ENCODE results near the gene VTCN1.

The VTCN1 gene

DNA sequence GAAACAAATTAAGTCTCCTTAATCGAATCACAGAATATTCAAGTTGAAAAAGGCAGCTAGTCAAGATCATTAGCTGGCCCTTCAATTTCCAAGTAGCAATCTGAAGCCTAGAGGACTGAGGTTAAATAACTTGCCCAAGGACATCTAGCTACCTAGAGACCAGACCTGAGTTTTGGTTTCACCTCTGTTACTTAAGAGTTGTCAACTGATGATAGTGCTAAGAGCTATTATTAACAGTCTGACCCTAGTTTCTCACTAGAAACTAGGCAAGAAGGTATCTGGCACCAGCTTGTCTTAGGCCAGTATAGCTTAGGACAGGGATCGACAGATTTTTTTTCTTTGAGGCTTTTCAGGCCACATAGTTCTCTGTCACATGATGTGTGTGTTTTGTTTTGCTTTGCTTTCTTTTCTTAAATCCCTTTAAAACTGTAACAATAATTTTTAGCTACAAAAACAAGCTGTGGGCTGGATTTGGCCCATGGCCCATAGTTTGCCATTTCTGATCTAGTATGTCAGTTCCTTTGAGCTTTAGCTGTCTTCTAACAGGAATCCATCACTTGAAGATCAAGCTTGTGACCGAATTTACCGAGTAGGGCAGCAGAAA lies 112.3 kb downstream of the VTCN1 start:
- peaks cover 64% of the 10 kb centered on the region for H3K36me3 Mint-ChIP-seq (ENCODE audit: low read depth)
- H3K27me3 Mint-ChIP-seq (ENCODE audit: low read depth): no peaks in the 10 kb centered on the region
- H3K4me1 Mint-ChIP-seq (ENCODE audit: low read depth): peaks cover 7% of the 10 kb centered on the region
- no peak overlapping the region for H3K4me3 Mint-ChIP-seq
- H3K9me3 Mint-ChIP-seq: no peaks in the 10 kb centered on the region
- no peak for DNase-seq (ENCODE audit: low spot score)
- no peak overlapping the region for H3K27ac Mint-ChIP-seq

DNA sequence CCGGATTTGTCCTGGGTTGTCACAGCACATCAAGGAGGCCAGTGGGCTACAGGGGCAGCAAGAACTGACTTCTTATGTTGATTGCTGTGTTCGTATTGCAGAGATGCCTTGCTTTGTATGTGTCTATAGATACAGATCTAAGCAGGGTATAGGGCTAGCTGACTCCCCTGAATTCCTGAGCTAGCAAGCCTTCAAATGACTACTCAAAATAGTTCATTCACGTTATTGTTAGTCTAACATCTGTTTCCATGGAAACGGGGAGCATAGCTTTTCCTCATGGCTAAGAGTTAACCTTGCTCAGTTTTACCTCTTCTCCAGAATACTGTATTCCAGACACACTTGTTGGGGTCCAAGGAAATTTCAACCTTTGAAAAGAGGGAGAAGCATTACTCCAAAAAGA lies 113.3 kb downstream of the VTCN1 start:
- H3K4me3 Mint-ChIP-seq: no peak overlapping the region
- peaks cover 66% of the 10 kb centered on the region for H3K36me3 Mint-ChIP-seq (ENCODE audit: low read depth)
- peaks cover 10% of the 10 kb centered on the region for H3K4me1 Mint-ChIP-seq (ENCODE audit: low read depth)
- no peaks in the 10 kb centered on the region for H3K9me3 Mint-ChIP-seq
- H3K27me3 Mint-ChIP-seq (ENCODE audit: low read depth): no peaks in the 10 kb centered on the region
- DNase-seq (ENCODE audit: low spot score): no peak
- H3K27ac Mint-ChIP-seq: no peak overlapping the region

DNA sequence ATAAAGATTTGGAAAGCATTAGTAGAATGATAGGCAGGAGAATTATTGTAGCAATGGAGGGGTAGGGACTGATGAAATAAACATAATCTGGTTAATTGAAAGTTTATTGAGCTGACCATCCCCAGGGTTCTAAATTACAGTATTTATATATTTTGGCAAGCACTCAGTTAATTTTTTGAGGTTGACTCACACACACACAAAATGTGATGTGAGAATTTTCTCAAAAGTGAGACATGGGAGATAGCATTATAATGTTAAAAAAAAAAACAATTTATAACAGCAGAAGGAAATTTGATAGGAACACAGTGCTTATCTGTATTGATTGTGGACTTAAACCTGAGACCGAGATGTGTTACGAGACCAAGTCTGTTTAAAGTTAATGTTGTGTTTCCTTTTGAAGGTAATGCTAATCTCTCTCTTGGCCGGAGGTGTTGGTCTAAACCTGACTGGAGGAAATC lies 113.7 kb downstream of the VTCN1 start:
- H3K4me3 Mint-ChIP-seq: no peak overlapping the region
- H3K27me3 Mint-ChIP-seq (ENCODE audit: low read depth): no peaks in the 10 kb centered on the region
- H3K36me3 Mint-ChIP-seq (ENCODE audit: low read depth): peaks cover 62% of the 10 kb centered on the region
- DNase-seq (ENCODE audit: low spot score): no peak
- no peak overlapping the region for H3K27ac Mint-ChIP-seq
- no peaks in the 10 kb centered on the region for H3K9me3 Mint-ChIP-seq
- peaks cover 10% of the 10 kb centered on the region for H3K4me1 Mint-ChIP-seq (ENCODE audit: low read depth)

DNA sequence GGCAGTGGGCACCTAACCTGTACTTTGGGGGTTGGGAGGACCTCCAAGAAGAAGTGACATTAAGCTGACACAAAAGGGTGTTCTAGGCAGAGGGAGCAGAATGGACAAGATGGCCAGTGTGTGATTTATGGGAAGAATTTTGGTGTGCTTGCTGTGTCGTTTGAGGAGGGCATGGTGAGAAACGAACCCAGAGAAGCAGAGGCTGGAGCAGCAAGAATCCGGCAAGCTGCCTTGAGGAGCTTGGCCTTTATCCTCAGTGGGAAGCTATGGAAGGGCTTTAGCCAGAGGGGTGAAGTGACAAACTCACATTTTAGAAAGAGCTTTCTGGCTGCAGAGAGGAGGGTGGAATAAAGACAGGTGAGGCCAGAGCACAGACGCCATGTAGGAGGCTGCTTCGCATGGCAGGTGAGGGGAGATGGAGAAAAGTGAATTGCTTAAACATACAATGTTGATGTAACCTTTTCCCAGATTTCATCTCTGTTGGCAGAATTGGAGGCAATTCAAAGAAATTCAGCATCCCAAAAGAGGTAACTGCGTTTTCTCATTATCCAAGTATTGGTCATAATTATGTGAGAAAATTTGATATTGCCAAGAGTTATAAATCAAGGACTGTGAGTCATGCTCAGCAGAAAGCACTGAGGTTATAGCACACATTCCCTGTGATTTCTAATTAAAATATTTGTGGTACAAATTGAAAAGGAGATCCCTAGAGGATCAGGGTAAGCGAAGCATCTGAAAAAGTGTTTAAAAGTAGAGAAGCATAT lies 115.7 kb downstream of the VTCN1 start:
- Mint-ChIP-seq H3K4me3 (no peak overlapping the region), H3K27ac (no peak overlapping the region), H3K36me3 (ENCODE audit: low read depth) (peaks cover 69% of the 10 kb centered on the region), H3K27me3 (ENCODE audit: low read depth) (no peaks in the 10 kb centered on the region), H3K9me3 (no peaks in the 10 kb centered on the region), H3K4me1 (ENCODE audit: low read depth) (peaks cover 10% of the 10 kb centered on the region)
- DNase-seq (ENCODE audit: low spot score): no peak

DNA sequence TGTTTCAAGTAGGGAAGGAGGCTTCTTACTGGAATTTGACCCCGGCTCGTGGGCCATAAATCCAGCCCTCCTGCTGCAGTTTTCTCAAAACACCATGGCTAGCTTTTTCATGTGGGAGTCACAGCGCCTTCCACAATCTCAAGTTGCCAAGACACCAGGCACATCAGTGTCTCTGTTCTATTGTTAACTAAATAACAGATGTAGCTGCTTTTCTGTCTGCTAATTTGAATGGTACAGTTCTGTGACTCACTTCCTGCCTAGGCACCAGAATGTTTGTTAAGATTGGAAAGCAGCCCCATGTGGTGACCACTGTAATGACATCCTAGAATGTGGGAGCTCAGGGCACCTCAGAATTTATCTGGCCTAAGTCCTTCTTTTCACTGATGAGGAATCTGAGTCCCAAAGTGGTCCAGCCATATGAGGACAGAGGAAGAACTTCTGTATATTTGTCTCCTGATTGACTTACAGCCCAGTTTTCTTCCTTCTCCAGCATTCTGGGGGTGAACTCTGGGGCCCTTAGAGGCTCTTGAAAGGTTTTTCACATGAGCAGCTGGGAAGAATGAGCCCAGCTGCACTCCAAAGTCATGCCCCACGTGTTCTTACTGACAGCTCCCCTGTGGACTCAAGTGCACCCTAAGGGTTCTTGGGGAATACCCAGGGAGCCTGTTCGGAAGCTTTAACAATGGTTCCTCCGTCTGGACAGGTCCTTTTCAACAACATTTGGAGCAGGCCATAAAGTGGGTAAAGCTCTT lies 116.7 kb downstream of the VTCN1 start:
- peaks cover 67% of the 10 kb centered on the region for H3K36me3 Mint-ChIP-seq (ENCODE audit: low read depth)
- H3K4me1 Mint-ChIP-seq (ENCODE audit: low read depth): peaks cover 10% of the 10 kb centered on the region
- no peaks in the 10 kb centered on the region for H3K27me3 Mint-ChIP-seq (ENCODE audit: low read depth)
- H3K9me3 Mint-ChIP-seq: no peaks in the 10 kb centered on the region
- no peak overlapping the region for H3K4me3 Mint-ChIP-seq
- H3K27ac Mint-ChIP-seq: peak overlapping the region; percentile 39
- DNase-seq (ENCODE audit: low spot score): peak; percentile 52

Measured in T-helper 2 cell treated with Interferon-gamma antibody and Interleukin-4, amounts not matched to agents 5 μg/mL and 100 μg/mL, for 36 hours (primary cell).